IMR-90 (cell line): Measurements from ENCODE around the gene STARD3. TPM values are rescaled to one million over a fixed set of nuclear protein-coding genes. Genes with fewer than 3 reads are reported as not detected.

Experiments used
- ATAC-seq: fragments of 200-7000 bp; cut with Tn5 transposase; 2 replicates; pipeline ENCODE4 v1.9.1; 2020; ENCODE audit warnings: low read depth, mild to moderate bottlenecking, moderate library complexity
- BruUV-seq: library from RNA; stranded (reverse); fragments of 400-500 nt; replicated peaks from 2 replicates; lab custom pipeline; 2021; lab: Mats Ljungman, UMichigan
- CTCF ChIA-PET: fragments of 300-600 bp; formaldehyde crosslinking; extraction: SDS; loops from one replicate; lab custom pipeline; 2021; ENCODE audit warnings: antibody characterized with exemption; lab: Yijun Ruan, JAX
- POLR2A ChIA-PET: fragments of 300-600 bp; sonication (Branson Sonifier 250); formaldehyde crosslinking; loops from one replicate; lab custom pipeline; 2022; ENCODE audit warnings: antibody characterized with exemption; ENCODE audit not compliant: unreplicated experiment; lab: Charles Lee
- DNase-seq: peaks from one replicate; pipeline ENCODE4 v3.0.0; 2013
- H2AFZ ChIP-seq: replicated peaks from 2 replicates; pipeline ENCODE3; 2013; ENCODE audit warnings: low read length, mild to moderate bottlenecking; ENCODE audit not compliant: poor library complexity
- H2AK5ac ChIP-seq: 2 replicates; pipeline ENCODE4 v1.6.1; 2013; ENCODE audit warnings: low read depth, low read length, inconsistent platforms
- H2AK9ac ChIP-seq: replicated peaks from 2 replicates; pipeline ENCODE3; 2013; ENCODE audit warnings: mild to moderate bottlenecking, low read depth, low read length, moderate library complexity; ENCODE audit not compliant: poor library complexity
- H2BK120ac ChIP-seq: 2 replicates; pipeline ENCODE4 v1.6.1; 2013; ENCODE audit warnings: low read depth, low read length, inconsistent platforms
- H2BK15ac ChIP-seq: 3 replicates; pipeline ENCODE4 v1.6.1; 2013; ENCODE audit warnings: low read depth, low read length, inconsistent platforms
- H2BK20ac ChIP-seq: 2 replicates; pipeline ENCODE4 v1.6.1; 2013; ENCODE audit warnings: low read depth, mild to moderate bottlenecking, inconsistent platforms, low read length, moderate library complexity
- H2BK5ac ChIP-seq: 2 replicates; pipeline ENCODE4 v1.6.1; 2013; ENCODE audit warnings: mild to moderate bottlenecking, low read depth, low read length, inconsistent platforms; ENCODE audit not compliant: poor library complexity, severe bottlenecking
- H3K14ac ChIP-seq: replicated peaks from 2 replicates; pipeline ENCODE4 v1.6.1; 2013; ENCODE audit warnings: low read depth, low read length, inconsistent platforms
- H3K18ac ChIP-seq: 2 replicates; pipeline ENCODE4 v1.6.1; 2013; ENCODE audit warnings: low read depth, low read length, control low read depth
- H3K23ac ChIP-seq: 2 replicates; pipeline ENCODE4 v1.6.1; 2013; ENCODE audit warnings: low read depth, low read length, inconsistent platforms
- H3K27ac ChIP-seq: 2 replicates; pipeline ENCODE4 v1.5.1; 2013; ENCODE audit warnings: mild to moderate bottlenecking, control low read depth, low read length; ENCODE audit not compliant: insufficient read depth
- H3K27me3 ChIP-seq: 2 replicates; pipeline ENCODE4 v1.6.1; 2013; ENCODE audit warnings: low read length; ENCODE audit not compliant: control insufficient read depth, insufficient read depth
- H3K36me3 ChIP-seq: 2 replicates; pipeline ENCODE4 v1.6.1; 2013; ENCODE audit warnings: low read length, mixed read lengths; ENCODE audit not compliant: control insufficient read depth, insufficient read depth
- H3K4ac ChIP-seq: 2 replicates; pipeline ENCODE4 v1.6.1; 2013; ENCODE audit warnings: low read depth, low read length, inconsistent platforms
- H3K4me1 ChIP-seq: 2 replicates; pipeline ENCODE4 v1.6.1; 2013; ENCODE audit warnings: low read length, mixed read lengths; ENCODE audit not compliant: control insufficient read depth, insufficient read depth
- H3K4me2 ChIP-seq: 2 replicates; pipeline ENCODE4 v1.6.1; 2013; ENCODE audit warnings: low read depth, mild to moderate bottlenecking, control low read depth, low read length, moderate library complexity
- H3K4me3 ChIP-seq: 2 replicates; pipeline ENCODE4 v1.5.1; 2013; ENCODE audit warnings: low read depth, mild to moderate bottlenecking, control low read depth, low read length, moderate library complexity; ENCODE audit not compliant: insufficient read depth
- H3K56ac ChIP-seq: 2 replicates; pipeline ENCODE4 v1.6.1; 2013; ENCODE audit warnings: low read length, inconsistent platforms; ENCODE audit not compliant: insufficient read depth; ENCODE audit errors: extremely low read depth
- H3K79me1 ChIP-seq, 2 experiments: 2 replicates each; pipeline ENCODE4 v1.6.1; 2013; ENCODE audit warnings: low read length in 2 of 2, inconsistent platforms in 1 of 2, low read depth in 1 of 2
- H3K9ac ChIP-seq: 2 replicates; pipeline ENCODE4 v1.6.1; 2013; ENCODE audit warnings: low read depth, low read length, control low read depth
- H3K9me1 ChIP-seq: 2 replicates; pipeline ENCODE4 v1.6.1; 2013; ENCODE audit warnings: low read length, inconsistent platforms; ENCODE audit not compliant: insufficient read depth
- H3K9me3 ChIP-seq: 2 replicates; pipeline ENCODE4 v1.6.1; 2013; ENCODE audit warnings: low read length; ENCODE audit not compliant: control insufficient read depth, insufficient read depth
- H4K20me1 ChIP-seq: 2 replicates; pipeline ENCODE4 v1.6.1; 2013; ENCODE audit warnings: low read length, inconsistent platforms; ENCODE audit not compliant: insufficient read depth
- H4K5ac ChIP-seq: 2 replicates; pipeline ENCODE4 v1.6.1; 2013; ENCODE audit warnings: mild to moderate bottlenecking, low read depth, low read length, control low read depth
- H4K8ac ChIP-seq, 2 experiments: 2 replicates each; pipeline ENCODE4 v1.6.1; 2013; ENCODE audit warnings: low read depth in 2 of 2, low read length in 2 of 2, control low read depth in 1 of 2, inconsistent platforms in 1 of 2
- H4K91ac ChIP-seq: 2 replicates; pipeline ENCODE4 v1.6.1; 2013; ENCODE audit warnings: low read depth, low read length, inconsistent platforms; ENCODE audit not compliant: insufficient read depth
- CEBPB ChIP-seq: IDR thresholded peaks from 2 replicates; pipeline ENCODE4 v1.6.1; 2012; ENCODE audit warnings: low read depth, low read length, improper control_type of control experiment
- ELK1 ChIP-seq: fragments of 150-350 bp; IDR thresholded peaks from 2 replicates; pipeline ENCODE4 v1.6.1; 2016; ENCODE audit warnings: low read depth, mild to moderate bottlenecking, low read length, moderate library complexity, borderline replicate concordance
- MAFK ChIP-seq: IDR thresholded peaks from 2 replicates; pipeline ENCODE4 v1.6.1; 2012; ENCODE audit warnings: low read depth, low read length, improper control_type of control experiment
- MAZ ChIP-seq: IDR thresholded peaks from 2 replicates; pipeline ENCODE4 v1.6.1; 2012; ENCODE audit warnings: low read depth, mild to moderate bottlenecking, low read length, improper control_type of control experiment, moderate library complexity, borderline replicate concordance
- NFE2L2 ChIP-seq: fragments of 150-350 bp; IDR thresholded peaks from 2 replicates; pipeline ENCODE4 v1.6.1; 2016; ENCODE audit warnings: low read depth, mild to moderate bottlenecking, low read length
- RAD21 ChIP-seq: IDR thresholded peaks from 2 replicates; pipeline ENCODE4 v1.6.1; 2012; ENCODE audit warnings: low read length, improper control_type of control experiment
- RCOR1 ChIP-seq: IDR thresholded peaks from 2 replicates; pipeline ENCODE4 v1.6.1; 2012; ENCODE audit warnings: mild to moderate bottlenecking, low read length, improper control_type of control experiment; ENCODE audit not compliant: insufficient replicate concordance
- USF2 ChIP-seq: fragments of 150-350 bp; IDR thresholded peaks from 2 replicates; pipeline ENCODE4 v1.6.1; 2017; ENCODE audit warnings: mild to moderate bottlenecking, antibody characterized with exemption, low read length, low read depth
- WGBS, 2 experiments: methylation state at CpG; one replicate each; pipeline versions ENCODE4 v1.1.5 to v1.1.7; 2013; ENCODE audit warnings: missing lambda C conversion rate in 2 of 2; ENCODE audit not compliant: insufficient read length in 1 of 2; ENCODE audit errors: extremely low coverage in 2 of 2; 5-methylcytosine and 5-hydroxymethylcytosine counted together
- dilution Hi-C: fragments of 300-500 bp; cut with HindIII; formaldehyde crosslinking; loops from one replicate; pipeline ENCODE4 v1.14.3; 2018; ENCODE audit warnings: low sequenced_read_pairs; ENCODE audit not compliant: unreplicated experiment
- in situ Hi-C: fragments of 300-500 bp; cut with MboI; formaldehyde crosslinking; loops from 3 replicates; pipeline ENCODE4 v1.14.3; 2019; ENCODE audit warnings: low sequenced_read_pairs, inconsistent platforms, mixed read lengths
- intact Hi-C: fragments of 100-400 bp; cut with micrococcal nuclease; formaldehyde crosslinking; loops from 2 replicates; pipeline ENCODE4 v1.10.0; 2022
- polyA plus RNA-seq, 3 experiments: library from polyadenylated mRNA; depleted of rRNA; stranded (reverse); fragments of >200 nt; gene quantifications; 2 replicates each; pipeline ENCODE4 v1.2.3, GENCODE V29; 2012; ENCODE audit warnings: low replicate concordance in 1 of 3
- total RNA-seq: library from RNA; depleted of rRNA; stranded (reverse); fragments of >200 nt; gene quantifications from 2 replicates; pipeline ENCODE4 v1.2.3, GENCODE V29; 2012

The STARD3 gene
- total and polyA plus RNA-seq, 2 of the 4 experiments (the other 2 are of a cell fraction), result 8.1 to 50.4 TPM

- WGBS, 2 experiments, result no CpG with 5 or more reads among the region's 1 CpG
- H3K4me3 ChIP-seq, result no peak overlapping the region
- H3K9ac ChIP-seq, result no peak overlapping the region
- ChIA-PET POLR2A (no interaction called here), CTCF (no interaction called here)
- H3K9me1 ChIP-seq, result no peaks in the 10 kb centered on the region
- no peak overlapping the region for H2BK5ac ChIP-seq
- H3K18ac ChIP-seq, result no peak overlapping the region
- no peaks in the 10 kb centered on the region for H4K20me1 ChIP-seq
- H2AFZ ChIP-seq, result no peak overlapping the region
- peaks cover 44% of the 10 kb centered on the region for H3K27me3 ChIP-seq
- no TSS peak for BruUV-seq
- no peaks in the 10 kb centered on the region for H3K36me3 ChIP-seq
- DNase-seq, result no peak
- no peak overlapping the region for H3K4me2 ChIP-seq
- no peak overlapping the region; the same call in 1 of the 2 replicates for H2AK5ac ChIP-seq
- ATAC-seq, result no peak
- H4K5ac ChIP-seq, result no peak overlapping the region
- no peak overlapping the region for H4K8ac ChIP-seq
- TF ChIP-seq RCOR1 (no peak), MAZ (no peak), MAFK (no peak), CEBPB (no peak), NFE2L2 (no peak), ELK1 (no peak), USF2 (no peak), RAD21 (no peak)
- H2BK15ac ChIP-seq, result no peak overlapping the region
- no peaks in the 10 kb centered on the region for H3K79me1 ChIP-seq
- H3K23ac ChIP-seq, result no peak overlapping the region
- H3K9me3 ChIP-seq, result no peaks in the 10 kb centered on the region
- dilution Hi-C loops, result no loop called here
- H2AK9ac ChIP-seq, result no peak overlapping the region
- in situ Hi-C loops, result loop anchor here (5.0 kb wide), 1 partner anchor 77 kb away; no protein-coding TSS in a partner anchor
- H3K14ac ChIP-seq, result no peak overlapping the region
- H2BK20ac ChIP-seq, result no peak overlapping the region
- no peak overlapping the region for H4K91ac ChIP-seq
- no peak overlapping the region for H3K56ac ChIP-seq
- no peak overlapping the region for H2BK120ac ChIP-seq
- intact Hi-C loops, result loop anchor here (10.0 kb wide), 1 partner anchor 365 kb away; the partner anchor contains the start of gene PSMD3
- no peaks in the 10 kb centered on the region for H3K4me1 ChIP-seq
- H3K4ac ChIP-seq, result no peak overlapping the region
- H3K27ac ChIP-seq, result no peak overlapping the region
Observed at GRCh38 chr17:39619786-39620101, 17.2 kb upstream of the STARD3 start.
